ENCODE measurements around the gene NFIB. TPM values are rescaled to one million over a fixed set of nuclear protein-coding genes. Genes with fewer than 3 reads are reported as not detected.

Gene NFIB
- total RNA-seq, 4 donors from 2014 or later = 61.0 to 68.3 (median 65.4) TPM

DNA sequence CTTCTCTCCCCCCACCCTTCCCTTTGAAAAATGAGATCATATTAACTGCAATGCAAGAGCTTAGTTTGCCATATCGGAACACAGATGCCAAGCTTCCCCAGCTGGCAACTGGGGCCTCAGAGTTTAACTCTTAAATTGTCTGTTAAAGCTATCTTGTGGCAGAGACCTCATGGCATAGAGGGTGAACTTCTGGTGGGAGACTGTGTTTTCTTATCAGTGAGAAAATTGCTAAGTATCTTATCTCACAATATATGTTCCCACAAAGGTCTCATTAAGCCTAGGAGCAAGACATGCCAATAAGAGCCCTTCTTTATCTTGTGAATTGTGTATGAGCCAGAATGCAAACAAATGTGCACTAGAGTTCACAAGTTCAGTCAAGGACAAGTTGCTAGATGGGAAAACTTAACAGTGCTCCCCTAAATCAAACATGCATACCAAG is 12.3 kb downstream of the NFIB start:
- H3K4me3 ChIP-seq = no peak overlapping the region
- WGBS, 2 donors (ENCODE audit: low coverage in 1 of 2) = 7% methylated on average over 1 of the region's 1 CpG; no CpG with 5 or more reads in 1 of the 2 donors
- TF ChIP-seq, protein P1, sequence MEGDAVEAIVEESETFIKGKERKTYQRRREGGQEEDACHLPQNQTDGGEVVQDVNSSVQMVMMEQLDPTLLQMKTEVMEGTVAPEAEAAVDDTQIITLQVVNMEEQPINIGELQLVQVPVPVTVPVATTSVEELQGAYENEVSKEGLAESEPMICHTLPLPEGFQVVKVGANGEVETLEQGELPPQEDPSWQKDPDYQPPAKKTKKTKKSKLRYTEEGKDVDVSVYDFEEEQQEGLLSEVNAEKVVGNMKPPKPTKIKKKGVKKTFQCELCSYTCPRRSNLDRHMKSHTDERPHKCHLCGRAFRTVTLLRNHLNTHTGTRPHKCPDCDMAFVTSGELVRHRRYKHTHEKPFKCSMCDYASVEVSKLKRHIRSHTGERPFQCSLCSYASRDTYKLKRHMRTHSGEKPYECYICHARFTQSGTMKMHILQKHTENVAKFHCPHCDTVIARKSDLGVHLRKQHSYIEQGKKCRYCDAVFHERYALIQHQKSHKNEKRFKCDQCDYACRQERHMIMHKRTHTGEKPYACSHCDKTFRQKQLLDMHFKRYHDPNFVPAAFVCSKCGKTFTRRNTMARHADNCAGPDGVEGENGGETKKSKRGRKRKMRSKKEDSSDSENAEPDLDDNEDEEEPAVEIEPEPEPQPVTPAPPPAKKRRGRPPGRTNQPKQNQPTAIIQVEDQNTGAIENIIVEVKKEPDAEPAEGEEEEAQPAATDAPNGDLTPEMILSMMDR (IDR thresholded peaks at IDR 0.05) = no peak
- TF ChIP-seq POLR2AphosphoS5 (IDR thresholded peaks at IDR 0.05) (no peak), EP300 (IDR thresholded peaks at IDR 0.05) (no peak), POLR2A (IDR thresholded peaks at IDR 0.05) (no peak)
- H3K36me3 ChIP-seq = peaks cover 2% of the 10 kb centered on the region in 2 donors
- no peak overlapping the region for H3K27ac ChIP-seq
- H3K27me3 ChIP-seq = no peaks in the 10 kb centered on the region
- H3K9me3 ChIP-seq = no peaks in the 10 kb centered on the region
- ATAC-seq = no peak
- peaks cover 0 to 92% (median 3%) of the 10 kb centered on the region in 3 donors for H3K4me1 ChIP-seq

DNA sequence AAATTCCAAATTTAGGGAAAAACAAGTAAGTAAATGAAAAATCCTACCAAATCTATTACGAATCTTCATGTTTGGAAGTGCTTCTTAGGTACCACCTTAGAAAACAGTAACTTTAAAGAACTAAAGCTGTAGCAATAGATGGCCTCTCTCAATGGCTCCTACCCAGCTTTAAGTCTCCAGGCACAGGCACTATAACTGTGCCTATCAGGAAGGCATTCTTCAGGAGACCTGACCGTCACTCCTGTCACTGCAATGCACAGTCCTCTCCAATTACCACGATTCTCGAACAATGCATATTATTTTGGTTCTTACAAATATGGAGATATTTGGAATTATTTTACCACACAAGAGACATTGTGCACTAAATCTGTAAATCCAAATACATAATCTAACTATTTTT is 12.9 kb downstream of the NFIB start:
- H3K4me1 ChIP-seq = peaks cover 0 to 94% (median 3%) of the 10 kb centered on the region in 3 donors
- ATAC-seq = no peak

DNA sequence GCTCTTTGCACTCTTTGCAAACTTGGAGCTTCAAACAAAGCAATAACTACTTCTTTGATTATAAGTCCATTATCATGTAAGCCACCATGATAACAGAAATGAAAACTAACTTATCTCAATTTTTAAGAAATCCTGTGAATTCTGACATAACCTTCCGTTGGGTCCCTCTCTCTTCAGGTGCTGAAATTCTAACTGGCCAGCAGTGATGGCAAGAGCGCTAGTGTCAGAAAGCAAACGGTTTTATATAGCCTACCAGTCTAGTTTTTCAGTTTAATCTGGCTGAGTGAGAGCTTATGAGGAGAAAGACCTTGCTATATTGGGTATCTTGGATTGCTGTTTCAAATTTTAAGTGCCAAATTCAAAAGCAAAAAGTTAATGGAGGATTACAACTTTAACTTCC is 13.4 kb downstream of the NFIB start:
- no peaks in the 10 kb centered on the region for H3K36me3 ChIP-seq
- H3K4me1 ChIP-seq = peaks cover 0 to 92% (median 3%) of the 10 kb centered on the region in 3 donors
- no peaks in the 10 kb centered on the region for H3K9me3 ChIP-seq
- H3K4me3 ChIP-seq = no peak overlapping the region
- no peak for TF ChIP-seq POLR2A (IDR thresholded peaks at IDR 0.05)
- no peak for TF ChIP-seq EP300 (IDR thresholded peaks at IDR 0.05)
- no peak for TF ChIP-seq POLR2AphosphoS5 (IDR thresholded peaks at IDR 0.05)
- TF ChIP-seq, protein P1 (IDR thresholded peaks at IDR 0.05) = no peak
- H3K27me3 ChIP-seq = no peaks in the 10 kb centered on the region
- 77 to 100% methylated on average over 2 to 3 of the region's 3 CpGs for WGBS, 2 donors (ENCODE audit: low coverage in 1 of 2)
- ATAC-seq = no peak
- H3K27ac ChIP-seq = peak overlapping the region in 1 of 4 donors; percentile 6

More for the DNA sequence above, 12.9 kb downstream of the NFIB start:
- Histone ChIP-seq H3K27me3 (no peaks in the 10 kb centered on the region), H3K9me3 (no peaks in the 10 kb centered on the region), H3K27ac (peak overlapping the region in 1 of 4 donors; percentile 6), H3K4me3 (no peak overlapping the region), H3K36me3 (no peaks in the 10 kb centered on the region)
- no peak for TF ChIP-seq POLR2AphosphoS5 (IDR thresholded peaks at IDR 0.05)
- no peak for TF ChIP-seq POLR2A (IDR thresholded peaks at IDR 0.05)
- no peak for TF ChIP-seq EP300 (IDR thresholded peaks at IDR 0.05)
- TF ChIP-seq, protein P1 (IDR thresholded peaks at IDR 0.05) = no peak
- 71 to 75% methylated on average over 4 of the region's 4 CpGs for WGBS, 2 donors (ENCODE audit: low coverage in 1 of 2)

DNA sequence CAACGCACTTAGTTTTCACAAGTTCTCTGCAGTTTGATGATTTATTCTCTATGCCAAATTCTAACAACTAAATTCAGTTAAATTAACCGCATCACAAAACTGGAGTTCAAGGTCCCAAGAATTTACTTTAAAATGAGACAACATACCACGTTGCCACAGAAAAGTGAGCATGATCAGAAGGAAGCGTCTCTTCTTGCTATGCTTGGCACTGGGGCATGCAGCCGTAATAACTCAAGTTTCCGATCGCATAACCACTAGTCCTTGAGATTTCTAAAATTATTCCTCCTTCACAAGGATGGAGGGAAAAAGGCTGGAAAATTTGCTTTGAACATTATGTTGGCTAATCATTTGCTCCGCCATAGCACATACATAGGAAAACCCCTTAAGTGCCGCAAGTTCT is 13.9 kb downstream of the NFIB start:
- Histone ChIP-seq H3K9me3 (no peaks in the 10 kb centered on the region), H3K4me1 (peaks cover 0 to 87% (median 3%) of the 10 kb centered on the region in 3 donors), H3K36me3 (no peaks in the 10 kb centered on the region), H3K4me3 (no peak overlapping the region), H3K27ac (peak overlapping the region in 1 of 4 donors; percentile 6), H3K27me3 (no peaks in the 10 kb centered on the region)
- ATAC-seq = no peak
- TF ChIP-seq, protein P1 (IDR thresholded peaks at IDR 0.05) = no peak
- no peak for TF ChIP-seq POLR2AphosphoS5 (IDR thresholded peaks at IDR 0.05)
- TF ChIP-seq POLR2A (IDR thresholded peaks at IDR 0.05) = no peak
- TF ChIP-seq EP300 (IDR thresholded peaks at IDR 0.05) = no peak
- WGBS, 2 donors (ENCODE audit: low coverage in 1 of 2) = 81 to 95% methylated on average over 9 of the region's 9 CpGs

DNA sequence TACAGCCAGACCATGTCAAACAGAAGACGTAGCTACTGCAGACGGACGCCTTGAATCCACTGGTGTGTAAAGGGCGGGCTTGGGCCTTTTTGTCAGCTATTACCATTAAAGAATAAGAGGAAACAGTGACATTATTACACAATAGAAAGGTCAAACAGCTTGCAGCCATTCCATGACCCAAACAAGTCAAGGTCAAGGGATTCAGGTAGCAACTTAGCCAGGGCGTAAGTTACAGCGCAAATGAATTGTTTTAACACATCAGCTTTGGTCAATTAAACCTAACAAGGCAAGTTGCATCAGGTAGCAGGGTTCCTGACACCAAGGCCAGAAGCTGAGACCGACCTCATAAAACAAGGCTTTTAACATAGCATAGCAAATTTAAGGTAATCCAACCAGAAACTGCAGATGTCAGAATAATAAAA is 15.3 kb downstream of the NFIB start:
- Histone ChIP-seq H3K9me3 (no peaks in the 10 kb centered on the region), H3K27me3 (no peaks in the 10 kb centered on the region), H3K36me3 (no peaks in the 10 kb centered on the region), H3K4me3 (no peak overlapping the region), H3K4me1 (peaks cover 0 to 84% (median 3%) of the 10 kb centered on the region in 3 donors), H3K27ac (peak overlapping the region in 2 of 4 donors; percentile 25 to 35)
- WGBS, 2 donors (ENCODE audit: low coverage in 1 of 2) = 48 to 59% methylated on average over 6 of the region's 7 CpGs
- ATAC-seq = no peak
- TF ChIP-seq POLR2AphosphoS5 (IDR thresholded peaks at IDR 0.05) = no peak
- no peak for TF ChIP-seq EP300 (IDR thresholded peaks at IDR 0.05)
- TF ChIP-seq, protein P1 (IDR thresholded peaks at IDR 0.05) = no peak
- TF ChIP-seq POLR2A (IDR thresholded peaks at IDR 0.05) = no peak

Data from gastroesophageal sphincter (tissue), 4 donors.